Caco-2 (cell line): ENCODE data around the gene ITSN2. TPM values are rescaled to one million over a fixed set of nuclear protein-coding genes. Genes with fewer than 3 reads are reported as not detected.

Experiments
- BruUV-seq: library from RNA; stranded (reverse); fragments of 400-500 nt; replicated peaks from 2 replicates; lab custom pipeline; 2021; lab: Mats Ljungman, UMichigan
- CTCF ChIA-PET: fragments of 300-600 bp; sonication (Branson Sonifier 250); formaldehyde crosslinking; loops from one replicate; lab custom pipeline; 2022; ENCODE audit warnings: antibody characterized with exemption; lab: Charles Lee
- POLR2A ChIA-PET: fragments of 300-600 bp; sonication (Branson Sonifier 250); formaldehyde crosslinking; loops from one replicate; lab custom pipeline; 2022; ENCODE audit warnings: antibody characterized with exemption; lab: Charles Lee
- DNase-seq, 2 experiments: peaks; one replicate each; pipeline versions ENCODE4 v3.0.0 to v3.0.0-alpha.2; 2020 to 2022
- H3K27me3 ChIP-seq: replicated peaks from 2 replicates; pipeline ENCODE4 v1.6.0; 2011; ENCODE audit warnings: low read length; ENCODE audit not compliant: control insufficient read depth, insufficient read depth
- H3K36me3 ChIP-seq: 2 replicates; pipeline ENCODE4 v1.5.1; 2011; ENCODE audit warnings: low read length; ENCODE audit not compliant: control insufficient read depth, insufficient read depth
- H3K4me1 ChIP-seq: fragments of 250-450 bp; sonication (Bioruptor Pico); 2 replicates; pipeline ENCODE4 v1.5.1; 2020; ENCODE audit warnings: mild to moderate bottlenecking
- H3K4me3 ChIP-seq: 2 replicates; pipeline ENCODE4 v1.5.1; 2011; ENCODE audit warnings: low read depth, mild to moderate bottlenecking, control low read depth, low read length
- H3K9me3 ChIP-seq: fragments of 250-450 bp; sonication (Bioruptor Pico); 2 replicates; pipeline ENCODE4 v1.5.1; 2020; ENCODE audit warnings: mild to moderate bottlenecking, moderate library complexity
- H3K27ac Mint-ChIP-seq: one replicate; pipeline ENCODE4 v1.8.0; 2022; ENCODE audit warnings: mixed read lengths; ENCODE audit not compliant: unreplicated experiment
- H3K27me3 Mint-ChIP-seq: one replicate; pipeline ENCODE4 v1.8.0; 2022; ENCODE audit warnings: mixed read lengths; ENCODE audit not compliant: insufficient read depth, unreplicated experiment
- H3K36me3 Mint-ChIP-seq: one replicate; pipeline ENCODE4 v1.8.0; 2022; ENCODE audit warnings: mild to moderate bottlenecking, mixed read lengths; ENCODE audit not compliant: insufficient read depth, unreplicated experiment
- H3K4me1 Mint-ChIP-seq: one replicate; pipeline ENCODE4 v1.8.0; 2022; ENCODE audit warnings: low read depth, mixed read lengths; ENCODE audit not compliant: unreplicated experiment
- H3K4me3 Mint-ChIP-seq: one replicate; pipeline ENCODE4 v1.8.0; 2022; ENCODE audit warnings: mild to moderate bottlenecking, moderate library complexity, mixed read lengths; ENCODE audit not compliant: unreplicated experiment
- H3K9me3 Mint-ChIP-seq: one replicate; pipeline ENCODE4 v1.8.0; 2022; ENCODE audit warnings: mixed read lengths; ENCODE audit not compliant: unreplicated experiment
- CTCF ChIP-seq, 2 experiments: fragments of 200-600 bp in 1 of 2; IDR thresholded peaks; 1 replicate in 1 of 2; 2 replicates in 1 of 2; pipeline versions ENCODE4 v1.5.1 to v1.8.0; 2011 to 2022; ENCODE audit warnings: antibody characterized with exemption in 1 of 2, control low read depth in 1 of 2, inconsistent platforms in 1 of 2, low read depth in 1 of 2, low read length in 1 of 2, mild to moderate bottlenecking in 1 of 2, moderate library complexity in 1 of 2; ENCODE audit not compliant: insufficient read depth in 1 of 2, severe bottlenecking in 1 of 2, unreplicated experiment in 1 of 2
- intact Hi-C: fragments of 100-400 bp; cut with micrococcal nuclease; formaldehyde crosslinking; loops from one replicate; pipeline ENCODE4 v1.10.0; 2022; ENCODE audit not compliant: unreplicated experiment
- total RNA-seq: library from RNA; stranded (reverse); gene quantifications from 2 replicates; pipeline ENCODE4 v1.2.3, GENCODE V29; 2022

Gene ITSN2
- total RNA-seq, 1 experiment from 2014 or later, result 49.4 TPM

- Histone ChIP-seq H3K27me3 (no peaks in the 10 kb centered on the region), H3K9me3 (no peaks in the 10 kb centered on the region), H3K4me1 (peaks cover 9% of the 10 kb centered on the region; the same call in 1 of the 2 replicates), H3K36me3 (no peaks in the 10 kb centered on the region), H3K4me3 (no peak overlapping the region)
- intact Hi-C loops, result no loop called here
- TF ChIP-seq CTCF (IDR thresholded peaks at IDR 0.05; ENCODE audit: insufficient read depth in 1 of 2, low read depth in 1 of 2, low read length in 1 of 2, severe bottlenecking in 1 of 2, unreplicated experiment in 1 of 2), result no peak
- no peaks in the 10 kb centered on the region for H3K9me3 Mint-ChIP-seq
- no peaks in the 10 kb centered on the region for H3K4me1 Mint-ChIP-seq
- no peak for DNase-seq
- ChIA-PET POLR2A (no interaction called here), CTCF (no interaction called here)
- H3K27ac Mint-ChIP-seq, result no peak overlapping the region
- H3K4me3 Mint-ChIP-seq, result no peak overlapping the region
- H3K27me3 Mint-ChIP-seq, result no peaks in the 10 kb centered on the region
- no TSS peak for BruUV-seq
- no peaks in the 10 kb centered on the region for H3K36me3 Mint-ChIP-seq
Measured at GRCh38 chr2:24374301-24374700, 14.0 kb upstream of the ITSN2 start.

- CTCF ChIA-PET, result interaction anchor here (0.8 kb wide), 1 partner anchor 8 kb away, joined by 5 read pairs; no protein-coding TSS in a partner anchor
- POLR2A ChIA-PET, result no interaction called here
- DNase-seq, result no peak
- Histone ChIP-seq H3K9me3 (no peaks in the 10 kb centered on the region), H3K4me3 (no peak overlapping the region), H3K36me3 (no peaks in the 10 kb centered on the region), H3K27me3 (no peaks in the 10 kb centered on the region), H3K4me1 (peaks cover 9% of the 10 kb centered on the region; the same call in 1 of the 2 replicates)
- H3K27me3 Mint-ChIP-seq, result no peaks in the 10 kb centered on the region
- H3K4me3 Mint-ChIP-seq, result no peak overlapping the region
- intact Hi-C loops, result no loop called here
- H3K9me3 Mint-ChIP-seq, result no peaks in the 10 kb centered on the region
- H3K27ac Mint-ChIP-seq, result no peak overlapping the region
- TF ChIP-seq CTCF (IDR thresholded peaks at IDR 0.05; ENCODE audit: insufficient read depth in 1 of 2, low read depth in 1 of 2, low read length in 1 of 2, severe bottlenecking in 1 of 2, unreplicated experiment in 1 of 2), result no peak
- no TSS peak for BruUV-seq
- H3K36me3 Mint-ChIP-seq, result no peaks in the 10 kb centered on the region
- no peaks in the 10 kb centered on the region for H3K4me1 Mint-ChIP-seq
Measured at GRCh38 chr2:24372033-24372432, 11.7 kb upstream of the ITSN2 start.

GRCh38 chr2:24365826-24366225 is 5.5 kb upstream of the ITSN2 start:
- Histone ChIP-seq H3K4me3 (no peak overlapping the region), H3K9me3 (no peaks in the 10 kb centered on the region), H3K4me1 (peaks cover 26% of the 10 kb centered on the region), H3K27me3 (no peaks in the 10 kb centered on the region), H3K36me3 (no peaks in the 10 kb centered on the region)
- no peak overlapping the region for H3K4me3 Mint-ChIP-seq
- CTCF ChIA-PET, result no interaction called here
- intact Hi-C loops, result loop anchor here (10.0 kb wide), 1 partner anchor 441 kb away; the partner anchor contains the start of gene ATAD2B
- no peak for DNase-seq
- no peaks in the 10 kb centered on the region for H3K9me3 Mint-ChIP-seq
- H3K27ac Mint-ChIP-seq, result no peak overlapping the region
- H3K27me3 Mint-ChIP-seq, result no peaks in the 10 kb centered on the region
- POLR2A ChIA-PET, result no interaction called here
- peaks cover 26% of the 10 kb centered on the region for H3K4me1 Mint-ChIP-seq
- no TSS peak for BruUV-seq
- no peaks in the 10 kb centered on the region for H3K36me3 Mint-ChIP-seq
- no peak for TF ChIP-seq CTCF (IDR thresholded peaks at IDR 0.05; ENCODE audit: insufficient read depth in 1 of 2, low read depth in 1 of 2, low read length in 1 of 2, severe bottlenecking in 1 of 2, unreplicated experiment in 1 of 2)
